Endometrium (tissue), 2 donors: ENCODE data around the gene AKR1C8.
"Not testable (repeated sequence)": the region's sequence is repeated elsewhere in the genome, so short reads cannot be mapped to it uniquely, and the experiment has no call there.

ENCODE experiments used
- FAIRE-seq: peaks from 2 replicates; lab custom pipeline; 2012; peaks lifted over from hg19 to GRCh38; lab: Jason Lieb, UNC
- donor health status: control.
- donor health status: control.

The AKR1C8 gene

DNA sequence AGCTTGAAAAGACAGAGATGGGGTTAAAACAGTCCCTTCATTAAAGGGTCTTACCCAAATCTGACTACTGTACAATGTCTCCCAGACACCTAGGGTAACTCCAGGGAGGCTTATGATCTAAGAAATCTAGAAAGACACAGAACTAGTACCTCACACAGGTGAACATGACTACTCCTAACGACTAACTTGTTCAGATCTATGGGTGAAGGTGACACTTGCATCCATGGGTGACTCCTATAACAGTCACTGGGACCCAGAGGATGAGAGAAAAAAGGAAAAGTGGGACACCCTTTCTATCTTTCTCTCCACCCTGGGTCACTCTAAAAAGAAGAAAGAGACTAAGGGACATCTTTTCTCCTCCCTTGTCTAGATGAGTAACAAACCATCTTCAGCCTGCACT lies 19.2 kb downstream of the AKR1C8 start:
- no peak for FAIRE-seq

DNA sequence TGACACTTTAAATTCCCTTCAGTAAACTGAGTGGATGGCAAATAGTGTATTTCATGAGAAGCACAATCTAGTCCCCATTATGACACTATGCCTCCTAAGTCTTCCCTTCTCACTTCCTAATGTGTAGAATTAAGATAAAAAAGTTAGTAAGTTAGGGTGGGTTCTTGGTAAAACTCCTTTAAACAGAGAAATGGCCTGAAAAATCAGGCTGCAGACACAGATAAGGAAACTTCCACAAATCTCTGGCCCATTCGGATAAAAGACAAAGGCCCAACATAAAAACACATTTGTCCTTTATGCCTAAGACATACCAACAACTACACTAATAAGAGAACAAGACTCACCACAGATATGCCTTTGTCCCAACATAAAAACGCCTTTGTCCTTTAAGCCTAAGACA lies 21.5 kb downstream of the AKR1C8 start:
- FAIRE-seq: no peak

DNA sequence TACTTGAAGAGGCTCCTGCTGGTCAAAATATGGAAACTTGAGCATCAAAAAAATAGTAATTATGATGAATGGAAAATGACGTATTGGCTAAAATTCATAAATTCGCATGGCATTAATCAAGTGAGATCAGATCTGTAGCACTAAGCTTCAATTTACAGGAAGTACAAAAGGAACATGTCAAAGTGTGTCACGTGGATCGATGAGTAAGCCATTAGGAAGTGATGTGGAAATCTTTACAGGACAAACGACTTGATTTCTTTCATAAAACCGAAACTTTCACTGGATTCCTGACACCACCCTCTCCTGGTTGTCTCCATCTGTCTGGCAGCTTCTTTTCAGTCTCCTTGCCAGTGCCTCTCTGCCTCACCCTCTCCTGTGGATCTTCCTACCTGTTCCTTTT lies 25.8 kb downstream of the AKR1C8 start:
- FAIRE-seq: no peak

DNA sequence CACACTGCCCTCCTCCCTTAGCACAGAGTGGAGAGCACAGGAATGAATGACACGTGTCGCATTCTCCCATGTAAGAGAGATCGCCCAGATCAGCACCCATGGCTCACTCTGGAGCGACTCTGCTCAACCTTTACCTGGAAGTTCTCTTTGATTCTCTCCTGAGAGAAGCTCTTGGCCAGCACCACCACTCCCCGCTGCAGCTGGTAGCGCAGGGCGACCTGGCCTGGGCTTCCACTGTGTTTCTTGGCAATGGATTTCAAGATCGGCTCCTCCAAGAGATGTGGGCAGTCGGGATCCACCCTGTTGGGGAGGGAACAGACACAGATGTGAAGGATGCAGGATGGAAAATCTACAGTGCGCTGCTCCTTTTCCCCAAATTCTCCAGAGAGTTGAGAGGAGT lies 27.4 kb downstream of the AKR1C8 start:
- FAIRE-seq: no peak

DNA sequence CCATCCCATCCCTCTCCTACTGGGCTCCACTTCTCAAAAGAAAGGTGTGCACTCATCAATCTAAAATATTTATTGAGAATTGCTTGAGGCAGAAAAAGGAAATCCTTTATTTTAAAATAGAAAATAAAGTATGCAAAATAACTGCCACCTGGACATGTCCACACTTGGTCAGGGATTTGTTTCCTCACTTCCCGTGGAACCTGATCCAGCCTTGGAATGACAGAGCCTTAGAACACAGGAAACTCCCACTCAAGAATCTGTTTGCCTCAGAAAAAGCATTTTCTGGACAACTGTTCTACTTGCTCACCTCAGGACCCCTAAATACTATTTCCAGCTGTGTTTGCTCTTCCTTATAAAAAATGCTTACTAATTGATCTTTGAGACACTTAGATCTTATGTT lies 29.0 kb downstream of the AKR1C8 start:
- no peak for FAIRE-seq

DNA sequence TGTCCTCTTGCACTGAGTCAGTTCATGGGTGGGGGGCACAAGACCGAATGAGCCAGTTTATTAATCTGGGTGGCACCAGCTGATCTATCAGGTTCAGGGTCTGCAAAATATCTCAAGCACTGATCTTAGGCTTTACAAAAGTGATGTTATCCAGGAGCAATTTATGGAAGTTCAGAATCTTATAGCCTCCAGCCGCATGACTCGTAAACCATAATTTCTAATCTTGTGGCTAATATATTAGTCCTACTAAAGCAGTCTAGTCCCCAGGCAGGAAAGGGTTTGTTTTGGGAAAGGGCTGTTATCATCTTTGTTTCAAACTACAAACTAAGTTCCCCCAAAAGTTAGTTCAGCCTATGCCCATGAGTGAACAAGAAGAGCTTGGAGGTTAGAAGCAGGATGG lies 33.9 kb downstream of the AKR1C8 start:
- no peak for FAIRE-seq

DNA sequence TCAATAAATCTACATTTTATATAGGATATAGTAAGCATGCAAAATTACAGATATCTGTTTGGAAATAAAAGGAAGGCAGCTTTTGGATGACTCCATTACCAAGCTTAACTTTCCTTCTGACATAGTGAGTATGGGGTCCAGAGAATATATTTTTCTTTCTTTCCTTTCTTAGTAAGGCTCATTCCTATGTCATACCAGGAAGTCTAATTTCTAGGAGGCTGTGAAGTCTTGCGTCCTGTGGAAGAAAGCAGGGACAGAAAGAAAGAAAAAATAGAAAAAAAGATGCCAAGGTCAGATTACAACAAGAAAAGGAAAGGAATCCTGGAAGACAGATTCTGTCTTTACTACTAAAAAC lies 36.3 kb downstream of the AKR1C8 start:
- FAIRE-seq: no peak

DNA sequence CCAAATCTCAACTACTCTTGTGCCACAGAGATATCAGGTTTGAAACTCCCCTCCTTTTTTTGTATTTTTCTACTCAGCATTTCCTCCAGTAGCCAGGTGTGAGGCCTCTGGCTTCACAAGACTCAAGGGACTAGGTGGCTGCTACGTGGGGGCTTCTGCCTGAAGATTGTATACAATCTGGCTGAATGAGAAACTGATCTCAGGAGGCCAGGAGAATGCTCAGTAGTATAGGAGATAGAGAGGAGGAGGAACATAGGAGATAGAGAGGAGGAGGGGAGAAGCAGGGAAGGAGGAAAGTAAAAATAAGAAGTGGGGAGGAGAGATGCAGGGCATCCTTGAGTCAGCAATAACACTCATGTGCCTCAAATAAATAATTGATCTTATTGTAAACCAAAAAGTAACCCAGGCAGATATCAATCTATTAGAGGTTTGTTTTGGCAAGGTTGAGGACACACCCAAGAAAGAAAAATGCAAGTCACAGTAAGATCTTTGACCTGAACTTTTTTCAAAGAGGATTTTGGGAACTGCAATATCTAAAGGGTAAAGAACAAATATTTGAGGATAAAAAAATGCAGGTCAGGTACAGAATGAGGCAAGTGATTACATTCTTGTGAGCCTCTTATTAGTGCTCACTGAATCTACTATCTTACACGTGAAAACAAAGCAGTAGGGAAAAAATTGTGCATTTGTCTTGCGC lies 36.8 kb downstream of the AKR1C8 start:
- no peak for FAIRE-seq

DNA sequence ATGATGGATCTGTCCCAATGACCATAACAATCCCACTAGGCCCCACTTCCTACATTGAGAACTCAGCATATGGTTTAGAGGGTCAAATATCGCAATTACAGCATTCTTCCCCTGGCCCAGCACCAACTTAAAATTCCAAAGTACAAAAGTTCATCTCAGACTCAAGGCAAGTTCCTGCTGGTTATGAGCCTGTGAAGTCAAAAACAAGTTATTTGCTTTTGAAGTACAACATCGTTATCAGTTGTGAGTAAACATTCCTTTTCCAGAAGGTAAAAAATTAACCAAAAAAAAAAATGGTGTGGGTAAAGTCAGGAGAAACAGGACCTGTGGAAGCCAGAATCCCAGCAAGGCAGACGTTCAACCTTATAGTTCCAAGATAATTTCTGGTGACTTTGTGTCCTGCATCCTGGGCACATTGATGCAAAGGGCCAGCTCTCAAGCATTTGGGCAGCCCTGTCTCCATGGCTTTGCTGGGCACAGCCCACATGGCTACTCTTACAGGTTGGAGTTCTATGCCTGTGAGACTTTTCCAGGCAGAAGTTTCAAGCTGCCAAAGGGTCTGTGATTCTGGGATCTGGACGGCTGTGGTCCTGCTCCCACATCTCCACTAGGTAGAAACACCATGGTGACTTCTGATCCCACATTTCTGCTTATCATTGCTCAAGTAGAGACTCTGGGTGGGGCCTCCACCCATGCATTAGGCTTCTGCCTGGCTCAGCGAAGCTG lies 37.5 kb downstream of the AKR1C8 start:
- no peak for FAIRE-seq

DNA sequence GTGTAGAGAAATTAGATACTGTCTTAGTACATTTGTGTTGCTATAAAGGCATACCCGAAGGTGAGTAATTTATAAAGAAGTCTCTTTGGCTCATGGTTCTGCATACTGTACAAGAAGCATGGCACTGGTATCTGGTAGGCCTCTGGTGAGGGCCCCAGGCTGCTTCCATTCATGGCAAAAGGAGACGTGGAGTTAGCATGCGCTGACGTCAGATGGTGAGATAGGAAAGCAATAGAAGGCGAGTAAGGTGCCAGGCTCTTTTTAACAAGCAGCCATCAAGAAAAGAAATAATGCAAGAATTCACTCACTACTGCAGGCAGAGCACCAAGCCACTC lies 38.1 kb downstream of the AKR1C8 start:
- FAIRE-seq: no peak

DNA sequence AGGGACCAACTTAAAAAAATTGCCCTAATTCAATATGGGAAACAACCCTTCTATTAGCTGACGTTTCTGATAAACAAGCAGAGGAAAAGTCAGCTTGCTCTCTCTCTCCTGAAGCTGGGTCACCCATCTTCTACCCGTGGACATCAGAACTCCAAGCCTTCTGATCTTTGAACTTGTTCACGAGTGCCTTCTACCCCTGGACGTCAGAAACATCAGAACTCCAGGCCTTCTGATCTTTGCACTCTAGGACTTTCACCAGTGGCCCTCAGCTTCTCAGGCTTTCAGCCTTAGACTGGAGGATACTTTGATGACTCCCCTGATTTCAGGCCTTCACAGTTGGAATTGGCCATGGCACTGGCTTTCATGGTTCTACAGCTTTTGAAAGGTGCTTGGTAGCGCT lies 41.8 kb downstream of the AKR1C8 start:
- FAIRE-seq: no peak

DNA sequence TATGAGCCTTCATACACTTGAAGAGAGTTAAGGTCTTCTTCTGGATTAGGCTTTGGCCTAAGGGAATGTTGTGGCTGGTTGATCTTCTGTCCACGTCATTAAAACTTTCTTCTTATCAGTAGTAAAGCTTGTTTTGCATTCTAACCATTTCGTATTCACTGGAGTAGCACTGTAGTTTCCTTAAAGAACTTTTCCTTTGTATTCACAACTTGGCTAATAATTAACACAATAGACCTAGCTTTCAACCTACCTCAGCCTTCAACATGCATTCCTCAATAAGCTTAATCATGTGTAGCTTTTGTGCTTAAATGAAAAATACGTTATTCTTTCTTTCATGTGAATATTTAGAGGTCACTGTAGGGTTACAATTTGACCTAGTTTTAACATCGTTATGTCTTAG lies 42.8 kb downstream of the AKR1C8 start:
- no peak for FAIRE-seq

DNA sequence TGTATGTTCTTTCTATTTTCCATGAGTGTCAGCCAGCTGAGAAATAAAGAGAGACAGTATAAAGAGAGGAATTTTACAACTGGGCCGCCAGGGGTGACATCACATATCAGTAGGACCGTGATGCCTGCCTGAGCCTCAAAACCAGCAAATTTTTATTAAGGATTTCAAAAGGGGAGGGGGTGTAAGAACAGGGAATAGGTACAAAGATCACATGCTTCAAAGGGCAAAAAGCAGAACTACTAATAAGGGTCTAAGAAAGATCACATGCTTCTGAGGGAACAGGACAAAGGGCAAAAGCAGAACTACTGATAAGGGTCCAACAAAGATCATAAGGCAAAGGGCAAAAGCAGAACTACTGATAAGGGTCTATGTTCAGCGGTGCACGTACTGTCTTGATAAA lies 47.3 kb downstream of the AKR1C8 start:
- not testable (repeated sequence) for FAIRE-seq

DNA sequence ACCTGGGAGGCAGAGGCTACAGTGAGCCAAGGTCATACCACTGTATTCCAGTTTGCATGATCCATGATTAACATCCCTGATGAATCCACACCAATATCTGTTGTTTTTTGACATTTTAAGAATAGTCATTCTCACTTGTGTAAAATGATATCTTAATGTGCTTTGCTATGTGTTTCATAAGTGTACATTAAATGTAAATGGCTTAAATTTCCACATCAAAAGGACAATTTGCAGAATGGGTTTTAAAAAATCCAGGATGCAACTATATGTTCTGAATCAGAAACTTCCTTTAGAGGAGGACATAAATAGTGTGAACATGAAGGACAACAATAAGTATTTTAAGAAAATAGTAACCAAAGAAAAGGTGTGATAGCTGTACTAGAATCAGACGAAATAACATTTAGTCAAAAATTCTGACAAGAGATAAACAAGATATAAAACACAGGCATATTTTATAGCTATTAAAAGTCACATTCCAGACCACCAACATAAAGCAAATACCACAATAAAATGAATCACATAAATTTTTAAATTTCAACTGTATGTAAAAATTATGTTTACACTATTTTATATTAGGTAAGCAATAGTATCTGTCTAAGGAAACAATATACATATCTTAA lies 48.4 kb downstream of the AKR1C8 start:
- FAIRE-seq: no peak

DNA sequence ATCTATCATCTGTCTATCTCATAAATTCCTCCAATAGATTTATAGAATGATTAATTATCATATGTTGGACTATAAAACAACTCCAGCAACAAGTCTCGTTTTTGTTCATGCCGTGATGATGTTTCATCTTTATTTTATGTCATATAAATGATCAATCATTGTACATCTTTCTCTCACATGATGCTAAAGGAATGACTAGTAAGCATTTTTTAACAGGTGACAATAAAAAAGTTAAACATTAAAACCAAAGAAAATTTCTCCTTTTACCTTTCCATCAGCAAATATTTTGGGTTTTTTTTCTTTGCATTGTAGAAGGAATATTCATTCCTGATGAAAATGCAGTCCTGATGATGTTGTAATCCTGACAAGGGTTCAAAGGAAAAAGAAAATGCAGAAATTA lies 49.4 kb downstream of the AKR1C8 start:
- no peak for FAIRE-seq

DNA sequence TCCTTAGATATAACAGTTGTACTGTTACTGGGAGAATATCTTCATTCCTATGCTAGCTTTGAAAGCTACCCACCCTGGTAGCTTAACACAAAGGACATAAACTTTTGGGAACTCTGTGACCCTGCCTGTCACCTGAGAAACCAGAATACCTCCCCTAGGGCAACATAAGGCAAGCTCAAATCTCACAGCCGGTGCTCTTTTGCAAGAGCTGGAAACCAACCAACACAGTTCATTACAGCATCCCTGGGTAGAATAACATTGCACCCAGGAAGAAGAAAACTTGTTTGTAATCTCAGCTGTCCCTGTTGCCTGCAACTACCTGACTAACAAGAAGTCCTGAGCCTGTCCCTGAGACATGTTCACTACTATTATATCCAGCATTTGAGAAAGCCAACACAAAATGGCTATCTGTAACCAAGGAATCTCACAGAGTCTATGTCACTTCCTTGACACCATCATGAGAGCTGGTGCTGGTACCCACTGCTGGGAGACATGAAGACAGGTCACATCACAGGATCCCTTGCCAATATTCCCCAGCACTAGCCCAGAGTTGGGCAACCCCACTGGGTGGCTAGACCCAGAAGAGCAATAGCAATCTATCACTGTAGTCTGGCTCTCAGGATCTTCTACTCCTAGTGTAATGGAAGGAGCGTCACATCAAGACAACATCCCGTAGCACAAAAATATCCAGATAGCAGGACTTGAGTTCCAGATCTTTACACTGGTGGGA lies 59.5 kb downstream of the AKR1C8 start:
- FAIRE-seq: no peak

DNA sequence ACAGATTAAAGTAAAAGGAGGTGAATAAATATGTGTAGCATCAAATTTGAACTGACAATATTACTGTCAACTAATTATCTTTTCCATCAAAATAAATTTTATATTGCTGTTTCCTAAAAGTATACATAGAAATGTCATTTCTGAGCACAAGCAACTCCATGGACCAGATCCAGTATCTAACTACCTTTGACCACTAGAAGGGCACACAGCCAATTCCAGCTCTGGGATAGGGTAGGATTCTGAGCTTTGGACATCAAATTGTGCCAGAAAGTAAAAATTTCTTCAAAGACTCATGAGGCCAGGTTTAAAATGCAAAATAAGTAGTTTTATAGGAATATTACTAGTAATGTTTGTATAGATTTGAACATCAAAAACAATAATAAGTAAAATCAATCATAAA lies 61.1 kb downstream of the AKR1C8 start:
- FAIRE-seq: no peak

DNA sequence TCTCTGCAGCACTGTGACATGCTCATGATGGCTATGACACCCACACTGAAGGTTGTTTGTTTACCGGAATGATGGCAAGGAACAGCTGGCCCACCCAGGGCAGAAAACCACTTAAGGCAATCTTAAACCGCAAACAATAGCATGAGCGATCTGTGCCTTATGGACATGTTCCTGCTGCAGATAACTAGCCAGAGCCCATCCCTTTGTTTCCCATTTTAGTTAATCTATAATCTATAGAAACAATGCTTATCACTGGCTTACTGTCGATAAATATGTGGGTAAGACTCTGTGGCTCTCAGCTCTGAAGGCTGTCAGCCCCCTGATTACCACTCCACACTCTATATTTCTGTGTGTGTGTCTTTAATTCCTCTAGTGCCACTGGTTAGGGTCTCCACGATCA lies 65.0 kb downstream of the AKR1C8 start:
- FAIRE-seq: not testable (repeated sequence)

DNA sequence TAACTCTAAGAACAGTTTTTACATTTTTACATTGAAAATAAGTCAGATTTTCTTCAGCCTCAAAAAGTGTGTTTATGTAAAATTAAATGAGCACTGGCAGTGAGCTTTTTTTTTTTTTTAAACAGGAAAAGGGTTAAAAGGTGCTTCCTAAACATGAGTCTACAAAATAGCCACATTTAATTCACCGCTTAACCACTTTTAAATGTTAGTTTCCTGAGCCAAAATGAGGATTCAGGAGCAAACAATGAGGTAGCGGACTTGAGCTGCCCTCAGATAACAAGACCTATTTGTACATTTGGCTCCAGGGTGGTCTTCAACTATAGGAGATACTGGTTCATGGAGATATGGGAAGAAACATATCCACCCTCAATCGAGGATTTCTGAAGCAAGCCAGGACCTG lies 67.9 kb downstream of the AKR1C8 start:
- no peak for FAIRE-seq

DNA sequence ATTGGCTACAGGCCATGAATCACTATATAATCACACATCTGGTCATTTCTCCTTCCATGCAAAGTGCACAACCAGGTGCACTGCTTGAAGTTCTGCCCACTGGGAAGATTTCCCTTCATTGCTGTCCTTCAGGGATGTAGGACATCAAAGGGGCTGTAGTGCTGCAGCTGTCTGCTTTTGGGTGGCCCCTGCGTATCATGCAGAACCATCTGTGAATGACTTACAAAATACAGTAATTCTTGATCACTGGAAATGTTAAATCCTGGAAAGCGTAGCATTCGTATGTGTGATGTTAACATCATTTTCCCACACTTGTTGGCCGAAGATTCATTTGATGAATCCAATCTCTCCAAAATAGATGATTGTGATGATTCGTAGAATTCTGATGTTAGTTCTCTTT lies 68.3 kb downstream of the AKR1C8 start:
- no peak for FAIRE-seq

DNA sequence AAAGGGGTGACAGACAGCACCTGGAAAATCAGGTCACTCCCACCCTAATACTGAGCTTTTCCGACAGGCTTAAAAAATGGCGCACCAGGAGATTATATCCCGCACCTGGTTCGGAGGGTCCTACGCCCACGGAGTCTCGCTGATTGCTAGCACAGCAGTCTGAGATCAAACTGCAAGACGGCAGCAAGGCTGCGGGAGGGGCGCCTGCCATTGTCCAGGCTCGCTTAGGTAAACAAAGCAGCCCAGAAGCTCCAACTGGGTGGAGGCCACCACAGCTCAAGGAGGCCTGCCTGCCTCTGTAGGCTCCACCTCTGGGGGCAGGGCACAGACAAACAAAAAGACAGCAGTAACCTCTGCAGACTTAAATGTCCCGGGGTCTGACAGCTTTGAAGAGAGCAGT lies 75.1 kb downstream of the AKR1C8 start:
- FAIRE-seq: not testable (repeated sequence)

DNA sequence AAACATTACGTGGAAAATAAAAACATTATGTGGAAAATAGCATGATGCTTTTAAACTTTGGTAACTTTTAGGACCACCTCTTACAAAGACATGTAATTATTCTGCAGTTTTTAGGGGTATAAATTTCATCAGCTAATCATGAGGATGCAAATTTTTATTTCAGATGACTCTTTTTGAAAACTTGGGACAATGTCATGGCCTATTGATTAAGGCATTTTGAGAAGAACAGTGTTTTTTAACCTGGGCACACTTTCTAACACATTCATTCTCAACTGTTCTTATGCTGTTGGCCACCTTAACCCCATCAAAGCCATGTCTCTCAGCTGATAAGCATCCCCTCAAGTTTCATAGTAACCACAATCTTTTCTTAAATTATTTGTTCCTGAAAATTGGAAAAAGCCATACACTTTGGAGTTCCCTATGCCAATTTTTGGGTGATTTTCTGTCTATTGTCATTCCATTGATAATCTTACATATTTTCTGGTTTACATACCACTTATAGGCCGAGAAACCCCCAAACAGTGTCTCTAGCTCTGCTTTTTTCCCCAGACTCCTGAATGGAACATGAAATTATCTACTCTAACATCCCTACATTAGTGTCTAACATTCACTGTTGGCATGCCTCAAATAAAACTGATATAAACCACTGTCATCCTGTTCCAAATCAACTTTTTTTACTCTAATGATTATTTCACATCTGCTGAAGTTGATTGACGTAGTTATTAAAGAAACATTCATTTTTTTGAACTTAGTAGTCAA lies 76.1 kb downstream of the AKR1C8 start:
- no peak for FAIRE-seq
